Activated B cell treated with CpG ODN at 0.5 μM for 24 hours (primary cell): ENCODE results near the gene ST8SIA1. TPM values are rescaled to one million over a fixed set of nuclear protein-coding genes. Genes with fewer than 3 reads are reported as not detected.

ENCODE experiments used
- ATAC-seq: fragments of 200-7000 bp; cut with Tn5 transposase; one replicate; pipeline ENCODE4 v1.10.0; 2021; ENCODE audit warnings: low read depth, mild to moderate bottlenecking, moderate library complexity
- CTCF ChIA-PET: fragments of 350-600 bp; sonication (Branson Sonifier 250); formaldehyde crosslinking; loops from one replicate; lab custom pipeline; 2021; ENCODE audit warnings: antibody characterized with exemption; lab: Charles Lee
- POLR2A ChIA-PET: fragments of 350-600 bp; sonication (Branson Sonifier 250); formaldehyde crosslinking; loops from one replicate; lab custom pipeline; 2021; ENCODE audit warnings: antibody characterized with exemption; lab: Charles Lee
- DNase-seq: peaks from one replicate; pipeline ENCODE4 v3.0.0; 2022
- H3K27ac Mint-ChIP-seq: one replicate; pipeline ENCODE4 v1.8.0; 2020; ENCODE audit warnings: mixed read lengths
- H3K27me3 Mint-ChIP-seq: one replicate; pipeline ENCODE4 v1.8.0; 2021; ENCODE audit warnings: mixed read lengths
- H3K36me3 Mint-ChIP-seq: one replicate; pipeline ENCODE4 v1.8.0; 2021; ENCODE audit warnings: low read depth, mixed read lengths
- H3K4me1 Mint-ChIP-seq: one replicate; pipeline ENCODE4 v1.8.0; 2021; ENCODE audit warnings: mixed read lengths
- H3K4me3 Mint-ChIP-seq: one replicate; pipeline ENCODE4 v1.8.0; 2020; ENCODE audit warnings: mild to moderate bottlenecking, mixed read lengths
- H3K9me3 Mint-ChIP-seq: one replicate; pipeline ENCODE4 v1.8.0; 2020; ENCODE audit warnings: mixed read lengths
- CTCF ChIP-seq: fragments of 200-600 bp; IDR thresholded peaks from one replicate; pipeline ENCODE4 v1.8.0; 2022; ENCODE audit warnings: antibody characterized with exemption, mild to moderate bottlenecking
- intact Hi-C: fragments of 100-400 bp; cut with micrococcal nuclease; formaldehyde crosslinking; loops from one replicate; pipeline ENCODE4 v1.15.1; 2024
- total RNA-seq: library from RNA; stranded (reverse); gene quantifications from 2 replicates; pipeline ENCODE4 v1.2.3, GENCODE V29; 2022

Gene ST8SIA1
- total RNA-seq, 1 donor from 2014 or later, result 0.31 TPM

GRCh38 chr12:22285846-22286245 is 48.7 kb downstream of the ST8SIA1 start:
- intact Hi-C loops, result no loop called here
- ChIA-PET POLR2A (no interaction called here), CTCF (no interaction called here)
- no peak for TF ChIP-seq CTCF
- no peaks in the 10 kb centered on the region for H3K4me1 Mint-ChIP-seq
- ATAC-seq (no peak), DNase-seq (no peak)
- no peaks in the 10 kb centered on the region for H3K9me3 Mint-ChIP-seq
- no peak overlapping the region for H3K27ac Mint-ChIP-seq
- peaks cover 11% of the 10 kb centered on the region for H3K27me3 Mint-ChIP-seq
- no peak overlapping the region for H3K4me3 Mint-ChIP-seq
- no peaks in the 10 kb centered on the region for H3K36me3 Mint-ChIP-seq

GRCh38 chr12:22284871-22285270 is 49.6 kb downstream of the ST8SIA1 start:
- ATAC-seq (no peak), DNase-seq (no peak)
- Mint-ChIP-seq H3K27ac (no peak overlapping the region), H3K36me3 (no peaks in the 10 kb centered on the region), H3K27me3 (peaks cover 11% of the 10 kb centered on the region), H3K4me1 (no peaks in the 10 kb centered on the region), H3K4me3 (no peak overlapping the region), H3K9me3 (no peaks in the 10 kb centered on the region)
- intact Hi-C loops, result no loop called here
- no peak for TF ChIP-seq CTCF
- ChIA-PET CTCF (no interaction called here), POLR2A (no interaction called here)

GRCh38 chr12:22283508-22283907 is 51.0 kb downstream of the ST8SIA1 start:
- H3K27ac Mint-ChIP-seq, result no peak overlapping the region
- H3K9me3 Mint-ChIP-seq, result peaks cover 3% of the 10 kb centered on the region
- no peak for ATAC-seq
- H3K4me3 Mint-ChIP-seq, result no peak overlapping the region
- no peak for TF ChIP-seq CTCF
- DNase-seq, result no peak
- no peaks in the 10 kb centered on the region for H3K36me3 Mint-ChIP-seq
- intact Hi-C loops, result no loop called here
- peaks cover 15% of the 10 kb centered on the region for H3K27me3 Mint-ChIP-seq
- CTCF ChIA-PET, result no interaction called here
- no peaks in the 10 kb centered on the region for H3K4me1 Mint-ChIP-seq
- POLR2A ChIA-PET, result no interaction called here

GRCh38 chr12:22283006-22283506 is 51.5 kb downstream of the ST8SIA1 start:
- Mint-ChIP-seq H3K4me1 (no peaks in the 10 kb centered on the region), H3K36me3 (no peaks in the 10 kb centered on the region), H3K9me3 (peaks cover 3% of the 10 kb centered on the region), H3K27me3 (peaks cover 14% of the 10 kb centered on the region), H3K4me3 (no peak overlapping the region), H3K27ac (no peak overlapping the region)
- no peak for TF ChIP-seq CTCF
- ChIA-PET POLR2A (no interaction called here), CTCF (no interaction called here)
- ATAC-seq (no peak), DNase-seq (no peak)
- intact Hi-C loops, result no loop called here

GRCh38 chr12:22282283-22282682 is 52.2 kb downstream of the ST8SIA1 start:
- ChIA-PET CTCF (no interaction called here), POLR2A (no interaction called here)
- DNase-seq (no peak), ATAC-seq (no peak)
- Mint-ChIP-seq H3K27me3 (peaks cover 12% of the 10 kb centered on the region), H3K27ac (no peak overlapping the region), H3K4me1 (no peaks in the 10 kb centered on the region), H3K36me3 (no peaks in the 10 kb centered on the region), H3K9me3 (peaks cover 3% of the 10 kb centered on the region), H3K4me3 (no peak overlapping the region)
- TF ChIP-seq CTCF, result no peak
- intact Hi-C loops, result no loop called here
